ENCODE results near the gene SERPINB12.

The SERPINB12 gene

DNA sequence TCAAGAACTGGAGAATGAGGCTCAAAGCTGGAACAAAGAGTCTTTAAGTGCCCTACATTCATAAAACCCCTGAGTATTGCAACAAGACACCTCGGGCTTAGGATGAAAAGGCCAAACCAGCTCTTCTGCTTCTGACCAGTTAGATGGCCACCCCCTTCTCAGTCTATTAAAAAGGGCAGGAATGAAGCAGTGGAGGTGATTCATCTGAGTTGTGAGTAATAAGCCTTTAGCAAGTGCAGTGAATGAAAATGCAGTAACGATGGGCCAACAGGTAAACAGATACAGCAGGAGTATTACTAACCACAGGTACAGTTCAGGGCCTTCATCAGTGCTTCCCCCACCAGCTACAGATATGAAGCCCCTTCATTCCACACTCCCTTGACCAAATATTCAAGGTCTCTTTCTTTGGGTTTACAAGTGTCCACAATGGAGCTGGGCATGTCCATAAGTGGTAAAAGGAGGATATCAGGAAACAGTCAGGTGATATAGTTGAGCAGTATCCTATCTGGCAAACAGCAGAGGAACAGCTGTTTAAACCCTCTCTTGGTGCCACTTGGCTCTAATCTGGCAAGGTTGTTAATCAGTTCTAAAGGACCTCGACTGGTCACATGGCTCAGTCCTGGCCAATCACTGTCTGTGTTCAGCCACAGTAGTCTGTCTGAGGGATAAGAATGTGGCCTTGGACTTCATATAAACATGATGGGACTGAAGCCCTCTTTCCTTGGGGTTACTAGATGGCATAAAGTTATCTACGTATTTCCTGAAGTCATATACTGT lies 62.8 kb downstream of the SERPINB12 start:
- DNase-seq: peak; percentile 31

DNA sequence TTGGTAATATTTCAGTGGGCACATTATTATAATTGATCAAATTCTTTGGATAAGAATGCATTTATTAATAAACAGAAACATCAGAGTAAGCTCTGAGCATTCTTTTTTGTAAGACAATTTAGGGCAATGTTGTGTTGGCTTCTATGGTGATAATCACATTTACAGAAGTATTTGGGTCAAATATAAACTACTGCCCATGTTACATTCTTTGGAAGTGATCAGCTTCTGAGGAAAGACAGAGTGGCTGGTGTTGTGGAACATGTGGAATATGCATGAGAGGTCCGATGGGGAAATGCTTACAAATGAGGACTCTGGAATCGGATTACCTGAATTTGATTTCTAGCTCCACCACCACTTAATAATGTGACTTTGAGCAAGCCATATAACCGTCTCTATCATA lies 64.4 kb downstream of the SERPINB12 start:
- DNase-seq: peak; percentile 3

DNA sequence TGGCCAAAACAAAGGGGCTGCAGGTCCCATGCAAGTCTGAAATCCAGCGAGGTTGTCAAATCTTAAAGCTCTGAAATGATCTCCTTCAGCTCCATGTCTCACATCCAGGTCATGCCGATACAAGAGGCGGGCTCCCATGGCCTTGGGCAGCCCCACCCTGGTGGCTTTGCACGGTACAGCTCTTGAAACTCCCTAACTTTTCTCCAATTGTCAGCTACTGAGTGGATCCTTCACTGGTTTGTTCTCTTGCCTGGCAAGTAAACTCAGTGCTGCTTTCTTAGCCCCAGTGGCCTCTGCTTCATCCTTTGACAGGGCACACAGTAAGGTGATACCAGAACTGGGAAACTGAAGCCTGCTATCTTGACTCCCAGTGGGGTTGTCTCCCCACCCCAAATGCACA lies 71.3 kb downstream of the SERPINB12 start:
- no peak for DNase-seq

DNA sequence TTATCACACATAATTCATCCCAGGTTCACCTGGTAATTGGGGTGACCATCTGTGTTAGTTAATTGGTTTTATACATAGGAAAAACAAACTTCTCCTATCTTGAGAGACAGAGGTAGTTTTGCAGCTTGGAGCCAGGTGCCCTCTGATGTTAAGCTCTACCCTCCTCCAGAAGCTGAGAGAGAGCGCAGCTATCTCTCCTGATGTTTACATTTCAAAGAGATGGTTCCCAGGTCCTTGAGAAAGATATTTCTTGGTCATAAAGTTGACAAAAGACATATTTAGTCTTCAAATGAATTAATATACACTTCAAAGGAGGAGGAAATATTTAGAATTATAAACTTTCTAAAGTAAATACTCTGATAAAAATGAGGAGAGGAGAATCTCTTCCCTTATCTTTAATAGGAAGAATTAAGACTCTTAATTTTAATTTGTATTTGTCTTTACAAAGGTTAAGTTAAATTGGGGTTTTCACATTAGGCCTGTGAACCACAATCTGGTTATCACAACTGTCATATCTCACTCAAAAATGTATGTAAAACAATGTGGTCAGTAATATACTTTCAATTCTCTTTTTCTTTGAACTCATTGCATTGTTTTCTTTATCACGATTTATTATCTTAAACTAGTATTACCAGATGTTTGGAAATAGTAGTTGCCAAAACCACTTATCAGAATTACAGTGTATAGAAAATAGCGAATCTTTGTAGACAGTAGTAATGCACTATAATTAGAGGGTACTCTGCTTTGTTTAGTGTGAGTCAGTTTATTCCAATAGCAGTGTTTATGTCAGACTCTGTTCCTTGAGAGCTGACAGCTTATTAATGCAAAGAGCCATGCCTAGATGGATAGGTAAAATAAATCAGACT lies 75.1 kb downstream of the SERPINB12 start:
- DNase-seq: no peak

DNA sequence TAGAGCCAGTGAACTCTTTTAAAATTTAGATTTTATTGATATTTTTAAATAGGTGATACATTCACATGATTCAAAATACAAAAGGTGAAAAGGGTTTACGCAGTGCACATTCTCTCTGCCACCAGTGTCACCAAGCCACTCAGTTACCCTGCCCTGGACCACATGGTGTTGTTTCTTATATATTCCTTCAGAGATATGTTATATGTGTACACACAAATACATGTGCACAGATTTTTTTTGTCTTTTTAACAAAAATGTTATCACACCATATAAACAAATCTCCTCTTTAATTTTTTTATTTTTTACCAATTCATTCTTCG lies 75.7 kb downstream of the SERPINB12 start:
- no peak for DNase-seq

Measured in fibroblast of upper back skin (primary cell).